Cerebellar cortex (tissue), 1 donor: ENCODE measurements around the gene MOB3A.
A peak's percentile ranks its signal among the peaks of the same experiment; 100 is the strongest.

Experiments
- DNase-seq: peaks from one replicate; pipeline ENCODE4 v3.0.0-alpha.2; 2015; ENCODE audit warnings: low spot score

The MOB3A gene

DNA sequence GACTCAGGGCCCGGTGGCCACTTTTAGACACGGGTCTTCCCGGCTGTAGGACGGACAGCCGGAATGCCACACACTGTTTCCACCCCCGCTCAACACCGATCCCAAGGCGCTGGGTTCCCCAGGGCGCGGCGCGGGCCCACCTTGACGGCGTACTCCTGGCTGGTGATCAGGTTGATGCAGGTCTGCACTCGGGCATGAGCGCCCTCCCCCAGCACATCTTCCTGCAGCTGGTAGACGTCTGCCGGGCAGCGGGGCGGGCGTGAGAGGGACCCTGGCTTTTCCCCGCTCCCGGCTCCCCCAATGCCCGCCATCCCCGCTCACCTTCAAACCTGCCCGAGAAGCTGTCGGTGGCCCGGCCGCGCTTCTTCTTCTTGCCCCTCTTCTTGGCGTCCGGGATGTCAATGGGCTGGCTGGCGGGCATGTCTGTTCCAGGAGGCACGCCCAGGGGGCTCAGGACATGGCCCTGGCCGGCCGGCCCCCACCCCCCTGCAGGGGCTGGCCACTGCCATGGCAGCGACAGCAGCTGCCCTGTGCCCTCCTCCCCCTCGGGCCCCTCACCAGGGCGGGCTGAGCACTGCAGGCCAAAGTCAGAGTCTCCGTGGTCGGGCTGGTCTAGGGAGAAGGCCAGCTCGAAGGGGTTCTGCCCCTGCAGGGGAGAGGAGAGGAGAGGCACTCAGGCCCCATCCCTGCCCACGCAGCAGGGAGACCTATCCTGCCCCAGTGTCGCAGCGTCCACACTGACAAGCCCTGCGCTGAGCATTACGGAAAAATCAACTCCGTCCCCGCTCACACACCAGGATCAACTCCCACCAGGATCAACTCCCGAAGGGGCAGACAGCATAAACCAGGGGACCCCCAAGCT, 49.8 kb downstream of the MOB3A start:
- no peak for DNase-seq

DNA sequence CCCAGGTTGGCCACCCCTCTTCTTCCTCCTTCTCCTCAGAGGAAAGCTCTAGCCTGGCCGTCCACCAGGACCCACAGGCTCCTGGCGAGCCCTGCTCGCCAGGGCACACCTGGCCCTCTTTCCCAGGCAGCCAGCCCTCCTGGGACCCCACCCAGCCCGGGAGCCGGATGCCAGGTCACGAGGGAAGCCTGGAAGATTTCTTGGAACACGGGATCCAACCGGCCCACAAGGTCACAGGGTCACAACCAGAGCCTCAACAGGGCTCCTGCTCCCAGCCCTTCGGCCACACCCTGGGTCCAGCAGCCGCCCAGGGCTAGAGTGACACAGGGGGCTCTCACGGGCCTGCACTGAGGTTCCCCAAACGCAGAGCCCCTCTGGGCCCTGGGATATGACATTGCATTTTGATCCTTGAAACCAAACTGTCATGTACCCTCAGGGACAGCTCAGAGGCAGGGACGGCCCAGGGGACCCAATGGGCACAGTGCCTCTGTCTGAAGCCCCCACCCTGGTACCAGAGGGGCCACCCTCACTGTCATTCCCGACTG, 50.6 kb downstream of the MOB3A start:
- no peak for DNase-seq

DNA sequence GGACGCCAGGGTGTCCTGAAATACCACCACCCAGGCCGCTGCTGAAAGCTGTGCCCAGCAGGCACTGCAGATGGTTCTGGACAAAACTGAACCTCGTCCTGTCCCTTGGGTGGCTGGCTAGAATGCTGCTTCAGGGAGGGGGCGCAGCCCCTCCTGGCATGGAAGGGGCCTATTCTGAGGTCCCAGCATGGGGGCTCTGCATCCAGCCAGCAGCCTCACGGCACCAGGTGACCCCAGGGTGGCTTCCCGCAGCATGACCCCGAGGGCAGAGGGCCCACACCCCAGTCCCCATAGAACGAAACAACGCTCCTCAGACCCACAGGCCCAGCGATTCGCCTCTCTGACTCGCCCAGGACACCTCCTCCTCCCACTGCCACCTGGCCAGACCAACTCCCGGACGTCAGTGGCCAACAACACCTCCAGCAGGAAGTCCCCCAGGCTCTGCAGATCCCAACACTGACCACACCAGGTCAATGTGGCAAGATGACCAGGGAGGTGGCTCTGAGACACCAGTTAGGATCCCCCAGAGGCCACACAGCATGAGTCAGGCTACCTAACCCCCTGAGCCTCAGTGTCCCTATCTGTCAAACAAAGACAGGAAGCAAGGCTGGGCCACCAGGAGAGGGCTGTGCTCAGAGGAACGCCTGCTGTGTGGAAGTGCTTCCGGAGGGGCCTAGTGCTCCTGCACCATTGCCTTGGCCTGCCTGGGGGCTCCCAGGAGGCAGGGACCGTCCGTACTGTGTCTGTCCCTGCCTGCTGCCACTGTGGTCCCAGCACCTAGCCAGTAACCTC, 51.2 kb downstream of the MOB3A start:
- no peak for DNase-seq

DNA sequence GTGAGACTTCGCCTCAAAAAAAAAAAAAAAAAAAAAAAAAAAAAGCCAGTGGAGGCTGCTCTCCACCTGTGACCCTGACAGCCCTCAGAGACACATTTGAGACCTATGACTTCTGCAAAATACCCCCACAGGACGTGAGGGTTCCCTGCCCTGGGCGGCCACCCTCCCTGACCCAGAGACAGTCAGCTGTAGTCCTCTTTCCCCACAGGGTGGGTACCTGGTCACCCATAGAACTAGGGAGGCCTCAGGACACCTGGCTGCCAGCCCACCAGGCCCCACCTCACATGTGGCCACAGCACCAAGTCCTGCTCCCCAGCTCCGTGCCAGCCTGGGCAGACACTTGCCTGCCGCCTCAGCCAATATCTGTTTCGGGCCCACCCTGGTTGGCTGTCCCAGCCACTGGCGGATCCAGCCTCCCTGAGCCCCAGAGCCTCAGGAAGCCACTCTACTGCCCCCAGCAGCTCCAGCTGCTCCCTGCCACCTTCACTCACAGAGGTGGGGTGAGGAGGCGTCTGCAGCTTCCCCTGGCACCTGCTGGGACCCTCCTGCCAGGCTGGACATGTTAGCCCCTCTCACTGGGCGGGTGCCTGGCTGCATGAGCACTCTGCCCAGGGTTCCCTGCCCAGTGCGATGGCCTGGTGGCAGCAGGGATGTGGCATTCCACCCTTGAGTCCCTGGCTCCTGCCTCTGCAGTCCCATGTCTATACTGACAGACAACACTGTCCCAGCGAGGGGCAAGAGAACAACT, 52.0 kb downstream of the MOB3A start:
- DNase-seq: no peak

DNA sequence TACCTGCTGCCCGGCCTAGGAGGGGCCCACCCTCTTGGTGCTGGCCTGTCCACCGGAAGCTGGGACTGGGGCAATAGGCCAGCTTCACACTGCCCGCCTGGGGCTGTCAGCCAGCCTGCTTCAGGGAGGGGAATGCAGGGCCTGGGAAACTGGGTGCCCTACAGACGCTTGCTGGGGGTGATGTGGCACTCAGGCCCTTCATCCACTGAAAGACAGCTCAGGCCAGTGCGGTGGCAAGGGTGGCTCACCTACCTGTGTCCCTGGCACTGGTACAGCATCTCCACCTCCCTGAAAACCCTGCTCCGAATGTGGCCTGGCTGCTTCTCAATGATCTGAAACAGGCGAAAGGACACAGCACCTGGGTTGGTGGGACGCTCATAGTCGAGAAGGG, 52.9 kb downstream of the MOB3A start:
- DNase-seq: no peak

DNA sequence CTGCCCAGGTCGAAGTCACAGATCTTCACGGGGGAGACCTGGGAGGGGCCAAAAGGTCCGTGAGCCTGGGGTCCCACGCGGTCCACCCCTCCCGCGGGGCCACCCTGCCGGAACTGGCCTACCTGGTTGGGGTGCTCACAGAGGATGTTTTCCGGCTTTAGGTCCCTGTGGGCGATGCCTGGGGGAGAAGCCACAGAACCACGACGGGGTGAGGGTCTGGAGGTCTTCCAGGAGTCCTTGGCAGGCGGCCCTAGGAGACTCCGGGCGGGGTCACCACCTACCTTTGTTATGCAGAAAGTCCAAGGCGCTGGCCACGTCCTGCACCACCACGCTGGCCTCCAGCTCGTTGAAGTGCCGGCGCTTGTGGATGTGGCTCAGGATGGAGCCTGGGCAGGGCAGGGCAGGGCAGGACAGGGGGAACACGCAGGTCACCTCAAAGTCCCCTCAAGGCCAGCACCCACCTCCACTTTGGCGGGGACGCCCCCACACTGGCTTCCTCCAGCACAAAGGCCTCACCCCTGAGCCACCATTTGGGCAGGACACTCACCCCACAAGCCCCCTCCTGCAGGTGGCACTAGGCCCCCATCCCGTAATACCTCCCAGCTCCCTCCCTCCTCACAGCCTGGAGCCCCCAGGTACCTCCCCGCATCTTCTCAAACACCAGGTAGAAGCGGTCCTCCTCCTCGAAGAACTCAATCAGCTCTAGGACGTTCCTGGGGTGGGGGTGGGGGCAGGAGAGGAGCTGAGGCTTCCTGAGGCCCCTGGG, 53.5 kb downstream of the MOB3A start:
- DNase-seq: no peak

DNA sequence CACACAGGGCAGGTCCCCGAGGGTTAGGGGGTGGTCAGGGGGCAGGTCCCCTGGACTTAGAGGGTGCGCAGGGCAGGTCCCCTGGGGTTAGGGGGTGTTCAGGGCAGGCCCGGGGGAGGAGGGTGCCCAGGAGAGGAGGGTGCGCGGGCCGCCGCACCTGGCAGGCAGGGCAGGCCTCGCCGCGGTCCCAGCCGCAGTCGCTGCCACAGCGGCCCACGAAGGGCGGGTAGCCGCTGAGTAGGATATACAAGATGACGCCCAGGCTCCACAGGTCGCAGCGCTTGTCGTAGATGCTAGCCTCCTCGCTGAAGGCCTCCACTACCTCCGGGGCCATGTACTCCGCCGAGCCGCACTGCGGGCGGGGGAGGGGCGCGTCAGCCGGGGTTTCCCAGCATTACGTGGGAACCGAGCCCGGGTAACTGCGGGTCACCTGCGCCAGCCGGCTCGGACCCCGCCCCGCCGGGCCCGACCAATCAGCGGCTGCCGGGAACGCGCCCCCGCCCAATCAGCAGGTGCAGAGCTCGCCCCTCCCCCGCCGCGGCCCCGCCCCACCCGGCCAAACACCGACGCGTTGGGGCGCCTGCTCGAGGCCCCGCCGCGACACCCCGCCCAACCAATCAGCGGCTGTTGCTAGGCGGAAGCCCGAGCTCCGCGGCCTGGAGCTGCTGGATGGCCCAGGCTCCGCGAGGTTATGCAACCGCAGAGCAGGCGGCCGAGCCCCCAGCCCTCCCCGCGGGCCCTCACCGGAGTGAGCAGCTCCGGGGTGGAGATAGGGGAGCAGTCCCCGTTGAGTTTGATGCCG, 54.2 kb downstream of the MOB3A start:
- peak; percentile 94 for DNase-seq

DNA sequence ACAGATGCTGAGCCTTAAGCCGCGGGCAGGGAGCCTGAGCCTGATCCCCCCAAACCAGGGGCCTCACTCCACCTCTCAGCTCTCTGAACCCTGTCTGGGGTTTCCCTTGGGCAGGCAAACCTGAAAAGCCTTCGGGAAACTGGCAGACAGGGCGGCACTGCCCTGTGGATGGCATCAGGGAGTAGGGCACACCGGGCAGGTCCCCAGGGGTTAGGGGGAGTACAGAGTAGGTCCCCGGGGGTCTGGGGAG, 54.8 kb downstream of the MOB3A start:
- no peak for DNase-seq

DNA sequence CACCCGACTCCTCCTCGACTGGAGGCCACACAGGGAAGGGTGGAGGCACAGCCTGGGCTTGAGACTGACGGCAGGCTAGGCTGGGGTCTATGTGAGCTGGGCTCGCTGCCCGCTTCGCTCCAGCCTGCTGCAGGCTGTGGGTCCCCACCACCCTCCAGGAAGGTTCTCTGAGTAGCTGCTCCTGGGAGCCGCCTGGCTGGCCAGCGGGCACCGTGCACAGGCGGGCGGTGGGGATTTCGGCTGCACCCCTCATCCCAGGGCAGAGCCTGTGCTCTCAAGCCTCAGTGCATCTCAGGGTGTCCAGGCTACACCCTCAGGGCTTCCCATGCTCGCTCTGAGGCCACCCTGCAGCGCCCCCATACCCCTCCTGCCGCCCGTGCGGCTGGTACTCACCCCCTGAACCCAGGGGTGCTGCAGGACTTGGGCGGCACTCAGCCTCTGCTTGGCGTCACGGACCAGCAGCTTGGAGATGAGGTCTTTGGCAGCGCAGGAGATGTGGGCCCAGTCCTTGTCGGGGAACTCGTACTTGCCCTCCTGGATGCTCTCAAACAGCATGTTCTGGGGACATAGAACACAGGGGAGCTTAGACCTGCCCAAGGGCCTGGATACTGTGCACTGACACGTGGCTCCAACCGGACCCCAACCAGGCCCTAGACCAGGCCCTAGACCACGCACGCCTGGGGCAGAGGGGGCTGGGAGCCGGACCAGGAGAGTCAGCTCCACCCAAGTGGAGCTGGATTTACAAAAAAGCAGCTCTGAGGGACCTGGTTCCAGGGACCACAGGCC, 55.3 kb downstream of the MOB3A start:
- no peak for DNase-seq

DNA sequence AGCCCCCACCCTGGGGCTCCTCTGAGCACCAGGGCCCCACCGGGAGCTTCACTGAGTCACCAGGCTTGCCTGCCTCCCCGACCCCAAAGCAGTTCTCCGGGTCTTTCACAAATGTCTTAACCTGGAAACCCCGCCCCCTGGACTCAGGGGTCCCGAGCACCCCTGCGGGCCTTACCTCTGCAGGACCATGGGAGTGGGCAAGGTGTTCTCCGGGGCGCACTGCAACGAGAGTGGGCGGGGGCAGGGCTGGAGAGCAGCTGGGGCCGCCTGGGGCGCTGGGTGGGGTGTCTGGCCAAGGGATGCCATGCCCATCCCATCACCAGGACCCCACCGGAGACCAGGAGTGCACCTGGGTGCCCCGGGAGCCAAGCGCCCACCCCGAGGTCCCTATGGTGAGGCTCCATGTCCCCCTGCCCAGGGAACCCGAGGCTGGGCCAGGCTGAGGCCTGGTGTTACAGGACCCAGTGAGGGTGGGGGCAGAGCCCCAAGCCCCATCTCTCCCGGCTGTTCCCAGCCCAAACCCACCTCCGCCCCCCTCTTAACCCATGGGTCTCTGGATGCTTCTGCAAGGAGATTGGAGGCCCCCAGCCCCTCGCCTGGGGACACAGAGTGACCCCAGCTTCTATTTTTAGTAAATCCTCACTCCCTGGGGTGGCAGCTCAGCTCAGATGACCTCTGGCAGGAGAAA, 56.0 kb downstream of the MOB3A start:
- no peak for DNase-seq

DNA sequence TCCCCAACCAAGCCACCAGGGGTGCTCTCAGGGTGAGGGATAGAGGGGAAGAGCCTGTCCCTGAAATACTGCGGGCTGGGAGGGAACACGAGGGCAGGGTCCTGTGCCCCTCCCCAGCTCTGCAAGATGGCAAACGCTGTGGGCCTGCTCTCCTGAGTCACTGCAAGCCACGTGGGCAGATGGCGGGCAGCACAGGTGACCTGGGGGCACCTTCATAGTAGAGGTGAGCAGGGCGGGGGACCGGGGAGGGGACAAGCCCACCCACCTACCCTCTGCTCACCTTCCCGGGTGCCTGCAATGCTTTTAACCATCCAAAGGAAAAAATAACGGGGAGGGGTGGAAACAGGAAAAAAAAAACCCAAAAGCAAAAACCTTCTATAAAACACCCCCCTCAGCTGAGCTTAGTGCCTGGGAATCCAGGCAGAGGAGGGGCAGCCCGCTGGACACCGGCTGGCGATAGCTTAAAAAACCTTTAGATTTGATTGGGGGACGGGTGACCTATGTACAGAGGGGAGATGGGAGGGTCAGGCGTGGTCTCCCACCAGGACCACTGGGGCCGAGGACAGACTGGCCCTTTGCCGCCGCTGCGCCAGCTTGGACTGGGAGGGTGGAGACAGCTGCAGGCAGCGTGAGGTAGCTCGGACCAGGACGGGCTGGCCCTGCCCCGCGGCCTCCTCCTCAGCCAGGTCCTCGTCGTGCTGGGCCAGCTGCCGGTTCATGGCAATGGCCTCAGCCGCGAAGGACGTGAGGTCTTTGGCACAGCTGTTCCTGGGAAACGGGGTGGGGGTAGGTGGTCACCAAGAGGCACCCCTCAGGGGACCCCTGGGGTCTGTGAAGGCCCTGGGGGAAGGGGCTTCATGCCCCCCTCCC, 56.8 kb downstream of the MOB3A start:
- DNase-seq: peak; percentile 8

DNA sequence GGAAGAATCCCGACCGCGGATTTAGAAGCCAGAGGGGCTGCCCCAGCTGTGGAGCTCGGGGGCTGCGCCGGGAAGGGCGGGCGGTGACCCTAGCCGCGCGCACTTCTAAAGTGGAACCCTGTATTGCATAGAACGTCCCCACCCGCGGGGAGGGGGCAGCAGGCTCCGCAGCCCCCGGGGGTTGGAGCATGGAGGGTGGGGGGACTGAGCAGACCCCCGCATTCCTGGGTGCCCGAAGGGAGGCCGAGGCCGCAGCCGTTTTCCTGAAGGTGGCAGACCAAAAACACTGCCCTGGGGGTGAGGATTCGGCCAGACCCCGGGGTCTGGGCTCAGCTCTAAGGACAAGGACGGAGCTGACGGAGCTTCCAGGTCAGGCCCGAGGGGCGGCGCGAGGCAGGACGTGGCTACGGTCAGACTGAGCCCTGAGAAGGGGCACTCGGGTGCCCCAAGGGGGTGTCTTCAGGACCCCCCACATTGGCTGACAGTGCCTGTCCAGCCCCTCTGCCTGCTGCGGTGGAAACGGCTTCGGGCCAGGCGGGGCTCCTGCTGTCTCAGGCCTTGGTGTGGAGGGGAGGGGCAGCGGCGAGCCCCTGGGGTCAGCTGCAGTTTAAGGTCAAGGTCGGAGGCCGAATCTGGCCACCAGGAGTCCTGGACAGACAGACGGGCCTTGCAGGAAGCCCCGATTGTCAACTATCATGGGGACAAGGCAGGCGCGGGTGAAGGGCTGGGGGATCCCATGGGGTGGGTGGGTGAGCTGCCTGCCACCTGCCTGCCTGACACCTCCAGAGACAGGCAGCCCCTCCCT, 57.6 kb downstream of the MOB3A start:
- no peak for DNase-seq

DNA sequence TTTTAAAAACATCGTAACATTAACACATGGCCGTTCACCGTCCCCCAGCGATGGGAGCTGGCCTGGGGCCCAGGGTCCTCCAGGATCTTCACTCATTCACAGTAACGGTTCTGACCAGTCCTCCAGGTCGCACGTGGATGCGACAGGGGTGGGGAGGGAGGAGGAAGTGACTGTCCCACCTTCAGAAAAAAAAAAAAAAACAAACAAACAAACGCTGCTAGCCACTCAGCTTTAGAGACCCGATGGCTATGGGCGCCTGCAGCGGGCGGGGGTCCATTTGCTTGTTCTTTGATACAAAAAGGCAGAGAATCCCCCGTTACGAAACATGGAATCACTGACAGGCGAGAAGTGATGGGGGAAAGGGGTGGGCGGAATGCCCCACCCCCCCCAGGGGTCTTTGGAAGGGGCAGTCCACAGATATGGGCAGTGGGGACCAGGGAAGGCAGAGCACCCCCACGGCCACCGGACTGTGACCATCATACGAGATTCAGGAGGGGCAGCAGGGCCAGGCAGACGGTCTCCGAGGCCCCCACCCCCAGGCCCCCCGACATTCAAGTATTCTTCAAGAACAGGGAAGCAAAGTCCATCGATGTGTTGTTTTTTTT, 58.4 kb downstream of the MOB3A start:
- DNase-seq: no peak

DNA sequence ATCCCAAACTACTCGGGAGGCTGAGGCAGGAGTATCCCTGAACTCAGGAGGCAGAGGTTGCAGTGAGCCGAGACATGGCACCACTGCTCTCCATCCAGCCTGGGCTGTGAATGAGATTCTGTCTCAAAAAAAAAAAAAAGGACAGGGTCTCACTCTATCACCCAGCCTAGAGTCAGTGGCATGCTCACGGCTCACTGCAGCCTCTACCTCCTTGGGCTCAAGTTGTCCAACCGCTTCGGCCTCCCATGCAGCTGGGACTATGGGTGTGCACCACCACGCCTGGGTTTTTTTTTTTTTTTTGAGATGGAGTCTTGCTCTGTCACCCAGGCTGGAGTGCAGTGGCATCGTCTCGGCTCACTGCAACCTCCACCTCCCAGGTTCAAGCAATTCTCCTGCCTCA, 59.7 kb downstream of the MOB3A start:
- DNase-seq: no peak

DNA sequence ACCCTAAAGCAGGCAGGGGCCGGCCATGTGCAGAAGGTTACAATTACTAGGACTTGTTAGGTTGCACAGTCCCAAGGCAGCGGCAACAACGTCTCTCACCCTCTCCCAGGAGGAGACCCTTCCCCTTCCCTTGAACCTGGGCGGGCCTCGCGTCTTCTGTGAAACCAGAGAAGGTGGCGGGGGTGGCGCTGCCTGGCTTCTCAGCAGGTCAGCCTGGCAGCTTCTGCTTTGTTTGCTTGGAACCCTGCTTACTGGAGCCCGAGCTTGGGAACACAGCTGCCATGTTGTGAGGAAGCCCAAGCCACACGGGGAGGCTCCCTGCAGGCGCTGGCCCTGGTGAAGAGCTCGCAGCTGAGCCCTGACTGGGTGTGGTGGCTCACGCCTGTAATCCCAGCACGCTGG, 60.5 kb downstream of the MOB3A start:
- no peak for DNase-seq

DNA sequence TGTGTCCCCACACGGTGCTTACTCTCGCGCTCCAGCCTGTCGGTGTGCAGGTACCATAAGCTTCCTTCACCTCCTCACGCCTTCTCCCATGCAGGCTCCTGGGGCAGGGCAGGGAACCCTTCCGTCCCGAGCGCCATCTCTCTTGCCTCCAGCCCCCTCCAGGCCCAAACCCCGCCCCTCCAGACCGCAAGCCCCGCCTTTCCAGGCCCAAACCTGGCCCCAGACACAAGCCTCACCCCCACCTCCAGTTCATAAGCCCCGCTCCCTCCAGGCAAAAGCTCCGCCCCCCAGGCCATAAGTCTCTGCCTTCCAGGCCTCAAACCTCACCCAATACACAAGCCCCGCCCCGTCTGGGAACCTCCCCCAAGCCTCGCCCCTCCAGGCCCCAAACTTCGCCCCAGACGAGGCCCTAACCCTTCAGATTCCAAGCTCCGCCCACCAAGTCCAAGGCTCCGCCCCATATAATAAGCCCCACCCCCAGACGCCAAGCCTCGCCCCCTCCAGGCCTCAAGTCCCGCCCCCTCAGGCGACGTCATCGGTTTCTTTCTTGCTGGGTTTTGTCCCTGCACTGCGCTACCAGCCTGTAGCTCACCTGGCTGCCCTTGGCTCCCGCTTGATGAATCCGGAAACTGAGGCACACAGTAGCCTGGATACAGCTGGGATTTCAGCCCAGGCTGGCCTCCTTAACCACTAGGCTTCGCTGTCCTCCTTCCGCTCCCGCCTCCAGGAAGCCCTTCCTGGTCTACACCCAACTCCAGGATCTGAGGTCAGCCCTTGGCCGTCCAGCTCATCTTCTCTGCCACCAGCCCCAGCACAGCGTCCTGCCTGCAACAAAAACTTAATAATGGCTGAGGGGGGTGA, 61.2 kb downstream of the MOB3A start:
- DNase-seq: no peak
